Renal cortical epithelial cell (primary cell): ENCODE data around the gene NFIA. TPM values are rescaled to one million over a fixed set of nuclear protein-coding genes. Genes with fewer than 3 reads are reported as not detected.
A peak's percentile ranks its signal among the peaks of the same experiment; 100 is the strongest.

Source experiments
- DNase-seq: peaks from one replicate; pipeline ENCODE4 v3.0.0-alpha.2; 2011; ENCODE audit warnings: low read depth
- total RNA-seq: library from RNA; depleted of rRNA; stranded (reverse); fragments of >200 nt; gene quantifications from 2 replicates; pipeline ENCODE4 v1.2.3, GENCODE V29; 2014

NFIA gene
- 2.1 and 8.2 TPM in 2 replicates for total RNA-seq

GRCh38 chr1:61082311-61083012, at the start of gene NFIA:
NFIA (plus strand) TSS chr1:61082561.
- DNase-seq: peak; percentile 58

DNA sequence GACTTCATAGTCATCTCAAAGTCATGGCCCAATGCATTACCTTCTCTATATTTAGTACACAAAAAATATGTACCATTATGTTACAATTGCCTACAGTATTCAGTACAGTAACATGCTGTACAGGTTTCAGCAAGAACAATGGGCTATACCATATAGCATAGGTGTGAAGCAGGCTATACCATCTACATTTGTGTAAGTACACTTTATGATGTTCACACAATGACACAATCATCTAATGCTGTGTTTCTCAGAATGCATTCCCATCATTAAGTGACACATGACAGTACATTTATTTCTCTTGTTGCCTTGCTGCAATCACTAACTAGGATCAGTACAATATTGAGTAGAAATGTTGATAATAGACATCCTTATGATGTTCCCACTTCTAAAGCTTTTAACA, 46.5 kb upstream of the NFIA start:
- no peak for DNase-seq

GRCh38 chr1:61042466-61043009, 39.8 kb upstream of the NFIA start:
- no peak for DNase-seq

DNA sequence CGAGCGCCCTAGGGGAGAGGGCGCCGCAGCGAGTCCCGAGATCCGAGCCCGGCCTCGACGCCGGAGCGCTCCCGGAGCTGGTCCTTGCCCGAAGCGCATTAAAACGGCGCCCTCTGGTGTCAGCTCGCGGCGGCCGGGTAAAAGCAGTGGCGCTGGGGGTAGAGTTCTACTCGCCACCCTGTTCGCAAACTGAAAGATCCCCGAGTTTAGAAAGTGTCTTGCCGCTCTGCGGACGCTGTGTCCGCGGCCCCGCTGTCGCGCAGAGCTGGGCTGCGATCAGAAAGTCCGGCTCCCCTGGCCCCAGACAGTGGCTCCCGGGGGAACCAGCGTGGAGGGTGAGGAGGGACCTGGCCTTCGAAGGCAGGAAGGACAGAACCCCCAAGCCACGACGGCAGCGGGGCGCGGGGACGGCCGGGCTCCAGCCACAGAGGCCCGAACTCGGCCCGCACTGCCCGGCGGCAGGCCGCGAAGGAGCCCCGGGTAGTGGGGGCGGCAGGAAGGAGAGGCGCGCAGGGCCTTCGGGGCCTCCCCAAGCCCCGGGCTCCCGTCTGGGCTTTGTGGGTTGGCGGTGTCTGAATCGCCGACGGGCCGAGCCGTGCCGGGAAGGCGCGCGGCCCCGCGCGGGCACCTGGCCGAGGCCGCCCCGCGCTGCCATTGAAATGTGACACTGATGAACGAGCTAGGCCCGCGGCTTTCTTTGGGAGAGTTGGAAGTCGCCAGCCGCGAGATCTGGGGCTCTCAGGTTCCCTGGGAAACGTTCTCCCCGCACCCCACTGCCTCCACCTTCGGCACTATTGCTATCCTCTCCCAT, 39.1 kb upstream of the NFIA start:
- DNase-seq: peak; percentile 32

- peak; percentile 36 for DNase-seq
Observed at GRCh38 chr1:61046434-61046833, 35.9 kb upstream of the NFIA start.

DNA sequence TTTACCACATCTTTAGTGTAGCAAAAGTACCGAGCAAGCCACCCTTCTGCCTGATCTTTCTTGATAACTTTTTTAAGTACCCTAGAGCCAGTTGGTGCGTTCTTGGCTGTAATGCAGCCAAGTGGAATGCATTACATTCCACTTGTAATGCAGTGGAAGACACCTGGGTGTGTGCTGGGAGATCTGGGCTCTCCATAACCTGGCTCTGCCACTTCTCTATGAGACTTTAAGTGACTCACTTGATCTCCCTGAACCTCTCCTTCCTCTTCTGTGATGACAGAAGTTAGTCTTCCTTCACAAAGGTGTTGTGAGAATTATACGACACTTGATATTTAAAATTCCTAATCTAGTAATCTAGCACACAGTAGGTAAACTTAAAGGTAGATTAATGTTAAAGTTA, 35.3 kb upstream of the NFIA start:
- no peak for DNase-seq

GRCh38 chr1:61049850-61050540, 32.4 kb upstream of the NFIA start:
- peak; percentile 65 for DNase-seq

DNA sequence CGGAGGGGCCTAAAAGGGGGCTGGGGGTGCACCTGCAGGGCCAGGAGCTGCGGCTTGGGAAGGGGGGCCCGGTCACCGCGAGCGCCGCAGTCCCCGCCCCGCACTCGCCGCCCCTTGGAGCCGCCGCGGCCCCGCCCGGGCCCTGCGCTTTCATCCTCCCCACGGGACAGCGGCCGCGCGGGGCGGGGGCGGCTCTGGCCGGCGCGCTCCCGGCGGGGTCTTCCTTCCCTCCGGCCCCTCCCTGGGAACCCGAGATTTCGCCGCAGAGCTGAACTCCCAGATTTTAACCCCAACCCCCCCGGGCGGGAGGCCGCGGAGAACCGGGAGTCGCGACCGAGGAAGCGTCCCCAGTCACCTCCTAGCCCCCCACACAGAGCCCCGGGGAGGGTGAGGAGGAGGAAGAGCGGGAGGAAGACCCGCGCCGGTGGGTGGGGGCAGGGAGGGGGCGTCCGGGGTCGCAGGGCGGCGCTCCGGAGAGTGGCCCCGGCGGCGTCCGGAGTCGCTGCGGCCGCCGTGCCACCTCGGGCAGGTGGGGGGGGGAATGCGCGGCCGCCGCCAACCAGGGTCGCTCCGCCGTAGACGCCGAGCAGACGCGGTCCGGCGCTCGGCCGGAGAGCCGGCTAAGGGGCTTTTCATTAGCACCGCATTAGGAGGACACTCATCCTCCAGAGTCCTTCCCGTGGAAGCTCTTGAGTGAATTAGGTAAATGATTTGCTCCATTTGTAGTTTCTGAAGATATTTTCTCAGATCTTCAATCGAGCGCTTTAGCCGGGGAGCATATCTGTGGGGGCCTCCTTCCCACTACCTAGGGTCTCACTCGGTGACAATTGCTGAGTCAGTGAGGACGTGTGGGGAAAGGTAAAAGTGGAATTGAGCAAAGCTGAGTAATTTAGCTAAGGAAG, 31.6 kb upstream of the NFIA start:
- peak; percentile 28 for DNase-seq

DNA sequence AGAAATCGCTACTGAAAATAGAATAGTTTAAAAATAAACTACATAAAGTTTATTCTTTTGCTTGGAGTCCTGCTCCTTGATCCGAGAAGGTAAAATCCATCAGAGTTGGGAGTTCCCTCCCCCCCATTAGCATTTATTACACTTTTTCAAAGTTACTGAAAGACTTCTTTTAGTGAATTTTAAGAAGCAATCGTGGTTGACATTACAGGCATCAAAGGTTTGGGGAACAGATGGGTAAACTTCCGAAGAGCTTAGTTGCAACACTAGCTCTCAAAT, 31.0 kb upstream of the NFIA start:
- no peak for DNase-seq

DNA sequence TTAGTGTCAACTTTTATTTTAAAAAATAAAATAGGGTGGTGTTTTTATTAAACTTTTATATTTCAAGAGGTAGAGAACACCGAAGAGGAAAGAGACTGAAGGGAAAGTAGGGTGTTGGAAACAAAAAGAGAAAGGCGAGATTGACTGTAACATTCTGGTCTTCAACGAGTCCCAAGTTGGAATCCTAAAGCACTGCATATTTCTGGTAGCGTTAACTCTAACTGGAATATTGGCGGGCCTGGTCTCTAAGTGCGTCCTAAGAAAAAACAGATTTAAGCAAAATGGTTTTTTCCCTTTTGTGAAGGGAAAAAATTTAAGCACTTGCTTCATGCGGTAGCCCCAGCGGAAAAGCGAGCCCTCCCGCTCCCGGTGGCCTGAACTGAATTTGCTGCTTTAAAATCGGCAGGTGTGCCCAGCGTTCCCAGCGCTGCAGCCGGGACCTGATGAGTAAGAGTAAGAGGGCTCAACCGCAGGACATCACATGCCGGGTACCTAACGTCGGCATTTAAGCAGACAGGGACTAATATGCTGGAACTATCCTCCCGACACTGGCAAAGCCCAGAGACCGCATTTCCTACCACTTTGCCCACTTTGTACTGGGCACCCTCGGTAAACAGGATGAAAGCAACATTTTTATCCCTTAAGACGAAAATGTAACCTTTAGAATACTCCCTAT, 30.5 kb upstream of the NFIA start:
- no peak for DNase-seq

DNA sequence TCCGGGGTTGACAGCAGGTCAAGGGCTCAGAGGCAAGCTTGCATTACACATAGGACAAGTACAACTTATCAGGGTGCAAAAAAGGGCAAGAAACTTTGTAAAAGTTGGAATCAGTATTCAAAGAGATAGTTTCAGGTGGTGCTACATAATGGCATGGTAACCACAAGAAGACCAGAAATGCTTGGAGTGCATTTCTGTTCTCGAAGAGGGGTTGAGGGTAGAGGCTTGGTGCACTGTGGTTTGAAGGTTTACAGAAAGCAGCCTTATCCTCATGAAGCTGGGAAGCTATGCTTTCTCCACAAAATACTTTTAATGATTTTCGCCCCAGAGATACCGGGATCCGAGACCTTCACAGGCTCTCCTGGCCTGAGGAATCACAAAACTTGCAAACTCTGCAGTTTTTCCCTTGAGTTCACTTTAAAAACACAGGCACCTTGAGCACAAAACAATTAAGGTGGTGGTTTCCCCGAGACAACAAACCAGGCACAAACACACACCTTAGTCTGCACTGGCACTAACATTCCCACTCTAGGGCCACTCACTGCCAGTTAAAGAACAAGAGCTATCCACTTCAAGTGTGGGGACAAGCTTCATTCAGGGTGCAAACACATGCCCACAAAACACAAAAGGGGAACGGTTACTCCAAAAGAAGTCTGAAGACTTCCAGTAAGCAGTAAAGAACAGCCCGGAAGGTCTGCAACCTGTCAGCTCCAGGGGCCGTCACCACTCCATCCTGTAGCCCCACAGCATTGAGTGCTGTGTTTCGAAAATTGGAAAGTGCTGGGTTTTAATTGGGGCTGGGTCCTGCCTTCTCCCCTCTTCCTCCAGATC, 29.8 kb upstream of the NFIA start:
- no peak for DNase-seq

DNA sequence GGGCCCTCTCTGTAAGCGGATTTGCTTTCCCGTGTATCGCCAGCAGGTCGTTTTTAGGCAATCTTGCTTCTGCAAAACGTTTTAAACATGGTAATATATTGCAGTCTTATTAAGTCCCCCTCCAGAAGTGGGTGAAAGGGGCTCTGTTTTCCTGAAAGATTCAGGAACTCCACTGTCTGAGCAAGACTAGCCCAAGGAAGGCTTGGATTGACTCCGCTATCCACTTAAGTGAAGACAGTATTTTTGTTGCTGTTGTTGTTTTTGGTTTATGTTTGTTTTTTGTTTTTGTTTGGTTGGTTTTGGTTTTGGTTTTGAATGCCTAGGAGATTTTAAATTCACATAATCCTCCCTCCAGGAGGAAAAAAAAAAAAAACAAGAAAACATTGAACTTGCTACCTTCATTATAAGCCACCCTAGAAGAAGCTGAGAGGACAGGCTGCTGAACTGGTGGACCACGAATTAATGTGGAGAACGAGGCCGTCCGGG, 29.1 kb upstream of the NFIA start:
- DNase-seq: no peak

DNA sequence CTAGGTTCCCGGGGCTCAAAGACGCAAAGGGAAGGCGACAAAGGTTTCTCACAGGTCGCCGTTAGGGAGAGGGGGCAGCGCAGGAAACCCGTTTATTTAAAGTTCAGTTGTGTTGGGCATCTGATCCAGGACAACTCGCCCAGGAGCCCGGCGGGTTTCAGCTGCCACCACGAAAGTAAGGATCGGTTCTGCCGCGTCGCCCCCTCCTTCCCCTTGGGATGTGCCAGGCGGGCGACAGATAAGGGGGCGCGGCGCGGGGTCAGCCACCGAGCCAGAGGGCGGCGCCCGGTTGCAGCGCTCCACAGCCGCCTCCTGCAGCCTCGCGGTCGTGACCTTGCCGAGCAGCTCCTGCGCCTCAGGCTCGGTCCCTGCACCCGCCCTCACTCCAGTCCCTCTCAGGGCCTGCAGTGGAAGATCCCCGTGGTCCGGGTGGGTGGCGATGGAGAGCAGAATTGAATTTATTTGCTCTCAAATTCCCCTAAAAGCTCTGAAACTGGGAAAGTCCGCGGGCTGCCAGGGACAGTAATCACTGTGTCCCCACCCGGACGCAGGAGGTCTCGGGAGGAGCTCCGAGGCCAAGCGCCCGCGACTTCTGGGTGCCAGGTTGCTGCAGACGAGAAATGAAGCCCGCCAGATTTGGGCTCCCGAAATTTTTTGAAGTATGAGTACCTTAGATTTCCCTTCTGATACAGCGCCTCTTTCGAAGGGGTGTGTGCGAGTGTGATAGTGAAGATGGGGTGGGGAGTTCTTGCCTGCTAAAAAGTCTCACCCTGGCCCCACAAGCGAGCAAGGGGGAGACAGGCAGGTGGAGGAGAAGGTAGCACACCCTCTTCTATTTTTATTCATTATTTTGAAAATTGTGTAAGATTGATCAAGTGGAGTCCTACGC, 28.4 kb upstream of the NFIA start:
- no peak for DNase-seq

DNA sequence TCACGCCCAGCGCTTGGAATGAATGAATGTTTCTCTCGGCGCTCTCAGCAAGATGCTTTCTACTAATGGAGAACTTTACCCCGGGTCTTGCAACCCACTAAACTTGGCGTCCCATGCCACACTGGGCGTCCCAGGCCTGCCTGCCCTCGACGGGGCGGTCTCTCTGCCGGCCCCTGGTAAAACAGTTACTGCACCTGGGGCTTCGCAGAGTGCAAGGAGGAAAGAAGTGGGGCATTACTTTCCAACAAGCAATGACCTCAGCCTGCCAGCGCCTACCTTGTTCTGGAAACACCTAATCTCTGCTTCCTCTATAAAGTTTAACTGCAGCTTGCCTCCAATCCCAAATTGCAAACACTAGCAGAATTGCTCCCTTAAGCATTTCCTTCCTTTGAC, 27.8 kb upstream of the NFIA start:
- DNase-seq: no peak

DNA sequence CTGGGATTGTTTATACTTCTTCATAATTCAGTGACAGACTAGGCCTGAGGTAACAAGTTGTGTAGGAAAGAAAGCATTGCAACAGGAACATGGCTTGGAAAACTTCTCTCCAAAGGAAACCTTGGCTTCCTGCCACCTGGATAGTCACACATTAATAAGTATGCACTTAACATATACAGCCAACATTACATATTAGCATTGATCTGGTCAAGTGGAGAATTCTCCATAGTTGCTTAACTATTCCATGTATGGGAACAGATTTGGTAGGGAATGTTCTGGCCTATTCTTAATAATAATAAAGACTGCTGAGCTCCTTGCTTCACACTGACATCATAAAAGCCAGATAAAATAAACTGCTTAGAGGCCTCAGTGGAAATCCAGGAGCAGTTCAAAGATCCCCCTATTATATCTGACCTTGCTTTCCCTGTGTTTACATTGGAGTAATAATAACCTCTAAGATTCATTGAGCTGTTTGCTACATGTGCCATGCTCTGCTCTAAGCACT, 27.2 kb upstream of the NFIA start:
- peak; percentile 69 for DNase-seq

- no peak for DNase-seq
Observed at GRCh38 chr1:61056196-61056572, 26.2 kb upstream of the NFIA start.

DNA sequence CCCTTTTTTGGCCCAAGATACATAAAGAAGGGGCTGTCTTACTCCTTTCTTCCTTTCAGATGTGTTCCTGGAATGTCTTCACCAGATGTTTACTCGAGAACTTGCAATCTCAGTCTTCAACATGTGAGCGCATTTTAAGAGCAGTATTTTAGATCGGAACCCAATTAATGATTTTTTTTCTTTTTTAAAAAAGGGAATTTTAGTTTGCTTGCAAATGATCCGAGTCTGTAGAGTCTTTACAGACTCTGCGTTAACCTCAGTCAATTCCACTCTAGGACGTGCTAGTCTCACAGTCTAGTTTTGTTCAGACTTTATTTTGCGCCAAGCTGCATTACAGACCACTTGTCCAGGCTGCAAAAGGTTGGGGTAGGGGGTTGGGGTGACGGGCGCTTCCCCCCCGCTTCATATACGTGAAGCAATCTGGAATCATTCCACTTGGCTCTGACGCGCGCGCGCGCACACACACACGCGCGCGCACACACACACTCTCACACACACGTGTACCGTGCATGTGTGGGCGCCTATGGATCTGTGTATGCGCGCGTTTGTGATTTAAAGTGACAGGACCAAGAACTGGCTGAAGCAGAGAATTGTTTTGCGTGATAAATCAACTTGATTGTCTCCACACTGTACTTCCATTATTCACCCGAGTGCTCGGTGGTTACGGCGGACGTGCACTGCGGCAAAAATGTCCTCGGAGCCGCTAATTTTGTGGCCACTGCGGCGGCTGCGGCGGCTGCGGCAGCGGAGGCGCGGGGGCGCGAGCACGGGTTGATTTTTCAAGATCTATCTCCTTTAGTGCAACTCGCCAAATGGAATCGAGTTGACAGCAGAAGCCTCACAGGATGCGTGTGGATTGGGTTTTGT, 25.6 kb upstream of the NFIA start:
- no peak for DNase-seq
